H9 (cell line): ENCODE data around the gene HES3. TPM values are rescaled to one million over a fixed set of nuclear protein-coding genes. Genes with fewer than 3 reads are reported as not detected.

ENCODE experiments used
- DNase-seq: peaks from one replicate; pipeline ENCODE4 v3.0.0-alpha.2; 2017
- H2AFZ ChIP-seq: one replicate; pipeline ENCODE4 v1.6.1; 2013; ENCODE audit warnings: mild to moderate bottlenecking, low read length, control low read depth, moderate library complexity
- H2AK5ac ChIP-seq: 2 replicates; pipeline ENCODE4 v1.6.1; 2013; ENCODE audit warnings: low read length, control low read depth, mixed read lengths; ENCODE audit not compliant: insufficient read length
- H2BK120ac ChIP-seq: one replicate; pipeline ENCODE4 v1.6.1; 2013; ENCODE audit warnings: low read depth, mild to moderate bottlenecking, low read length, control low read depth, inconsistent platforms; ENCODE audit not compliant: poor library complexity, severe bottlenecking
- H2BK12ac ChIP-seq: 2 replicates; pipeline ENCODE4 v1.6.1; 2013; ENCODE audit warnings: low read length, control low read depth, mixed read lengths, low read depth; ENCODE audit not compliant: insufficient read length
- H2BK15ac ChIP-seq: 2 replicates; pipeline ENCODE4 v1.6.1; 2013; ENCODE audit warnings: low read depth, low read length, control low read depth
- H2BK20ac ChIP-seq: one replicate; pipeline ENCODE4 v1.6.1; 2013; ENCODE audit warnings: low read depth, mild to moderate bottlenecking, low read length, control low read depth, inconsistent platforms; ENCODE audit not compliant: poor library complexity, severe bottlenecking
- H2BK5ac ChIP-seq: 2 replicates; pipeline ENCODE4 v1.6.1; 2013; ENCODE audit warnings: low read length, control low read depth, mixed read lengths; ENCODE audit not compliant: insufficient read length
- H3K14ac ChIP-seq: 2 replicates; pipeline ENCODE4 v1.6.1; 2013; ENCODE audit warnings: low read length, control low read depth; ENCODE audit not compliant: insufficient read depth
- H3K18ac ChIP-seq: 2 replicates; pipeline ENCODE4 v1.6.1; 2013; ENCODE audit warnings: low read depth, mild to moderate bottlenecking, mixed read lengths, low read length, control low read depth; ENCODE audit not compliant: insufficient read length
- H3K23ac ChIP-seq: 2 replicates; pipeline ENCODE4 v1.6.1; 2013; ENCODE audit warnings: low read length, control low read depth, mixed read lengths, low read depth; ENCODE audit not compliant: insufficient read length
- H3K23me2 ChIP-seq: 2 replicates; pipeline ENCODE4 v1.6.1; 2013; ENCODE audit warnings: low read depth, mild to moderate bottlenecking, mixed read lengths, low read length, control low read depth; ENCODE audit not compliant: insufficient read length, poor library complexity, severe bottlenecking
- H3K27ac ChIP-seq: 2 replicates; pipeline ENCODE4 v1.5.1; 2013; ENCODE audit warnings: low read length, control low read depth, mixed read lengths, low read depth; ENCODE audit not compliant: insufficient read length
- H3K27me3 ChIP-seq: 2 replicates; pipeline ENCODE4 v1.6.1; 2013; ENCODE audit warnings: low read length, control low read depth, inconsistent platforms; ENCODE audit not compliant: insufficient read depth
- H3K4ac ChIP-seq: 2 replicates; pipeline ENCODE4 v1.6.1; 2013; ENCODE audit warnings: low read depth, mild to moderate bottlenecking, control low read depth, inconsistent platforms, low read length, moderate library complexity
- H3K4me1 ChIP-seq: 2 replicates; pipeline ENCODE4 v1.6.1; 2013; ENCODE audit warnings: low read length, control low read depth, inconsistent platforms; ENCODE audit not compliant: insufficient read depth
- H3K4me2 ChIP-seq: 2 replicates; pipeline ENCODE4 v1.6.1; 2013; ENCODE audit warnings: low read length, control low read depth, mixed read lengths; ENCODE audit not compliant: insufficient read length, insufficient read depth
- H3K56ac ChIP-seq: 2 replicates; pipeline ENCODE4 v1.6.1; 2013; ENCODE audit warnings: low read depth, mild to moderate bottlenecking, mixed read lengths, low read length, control low read depth; ENCODE audit not compliant: insufficient read length
- H3K79me1 ChIP-seq: 2 replicates; pipeline ENCODE4 v1.6.1; 2013; ENCODE audit warnings: low read depth, mild to moderate bottlenecking, moderate library complexity, low read length, control low read depth, inconsistent platforms; ENCODE audit not compliant: insufficient read depth, poor library complexity, severe bottlenecking
- H3K79me2 ChIP-seq: 2 replicates; pipeline ENCODE4 v1.6.1; 2013; ENCODE audit warnings: low read length, control low read depth, inconsistent platforms; ENCODE audit not compliant: insufficient read depth
- H3K9ac ChIP-seq: 2 replicates; pipeline ENCODE4 v1.6.1; 2013; ENCODE audit warnings: low read length, control low read depth, mixed read lengths; ENCODE audit not compliant: insufficient read length; ENCODE audit errors: extremely low read depth
- H3K9me3 ChIP-seq: one replicate; pipeline ENCODE4 v1.6.1; 2013; ENCODE audit warnings: low read depth, low read length, inconsistent platforms; ENCODE audit not compliant: control insufficient read depth
- H3T11ph ChIP-seq: one replicate; pipeline ENCODE4 v1.6.1; 2013; ENCODE audit warnings: mild to moderate bottlenecking, low read length, control low read depth, inconsistent platforms
- H4K20me1 ChIP-seq: one replicate; pipeline ENCODE4 v1.6.1; 2013; ENCODE audit not compliant: control insufficient read depth, insufficient read length, insufficient read depth
- H4K5ac ChIP-seq: 2 replicates; pipeline ENCODE4 v1.6.1; 2013; ENCODE audit warnings: low read depth, mild to moderate bottlenecking, mixed read lengths, low read length, control low read depth; ENCODE audit not compliant: insufficient read length
- H4K8ac ChIP-seq: replicated peaks from 2 replicates; pipeline ENCODE4 v1.6.1; 2013; ENCODE audit warnings: low read length, control low read depth, mixed read lengths, low read depth; ENCODE audit not compliant: insufficient read length
- H4K91ac ChIP-seq: 2 replicates; pipeline ENCODE4 v1.6.1; 2013; ENCODE audit warnings: low read depth, mild to moderate bottlenecking, moderate library complexity, mixed read lengths, low read length, control low read depth; ENCODE audit not compliant: insufficient read length
- H3K27ac Mint-ChIP-seq, 3 experiments: 2 replicates in 2 of 3; 3 replicates in 1 of 3; pipeline ENCODE4 v1.8.0; 2020 to 2021; ENCODE audit warnings: mixed read lengths in 3 of 3, mild to moderate bottlenecking in 1 of 3, moderate library complexity in 1 of 3
- H3K27me3 Mint-ChIP-seq: 2 replicates; pipeline ENCODE4 v1.8.0; 2021; ENCODE audit warnings: low read depth, mild to moderate bottlenecking, moderate library complexity, mixed read lengths
- H3K36me3 Mint-ChIP-seq, 3 experiments: 2 replicates in 2 of 3; 3 replicates in 1 of 3; pipeline ENCODE4 v1.8.0; 2020 to 2021; ENCODE audit warnings: low read depth in 3 of 3, mixed read lengths in 3 of 3; ENCODE audit not compliant: insufficient read depth in 1 of 3
- H3K4me1 Mint-ChIP-seq, 2 experiments: 2 replicates each; pipeline ENCODE4 v1.8.0; 2020; ENCODE audit warnings: mixed read lengths in 2 of 2
- H3K4me3 Mint-ChIP-seq, 2 experiments: 2 replicates in 1 of 2; 3 replicates in 1 of 2; pipeline ENCODE4 v1.8.0; 2020 to 2021; ENCODE audit warnings: mild to moderate bottlenecking in 2 of 2, mixed read lengths in 2 of 2, moderate library complexity in 1 of 2
- H3K9me3 Mint-ChIP-seq, 2 experiments: 2 replicates in 1 of 2; 3 replicates in 1 of 2; pipeline ENCODE4 v1.8.0; 2020; ENCODE audit warnings: mild to moderate bottlenecking in 2 of 2, mixed read lengths in 2 of 2, moderate library complexity in 1 of 2
- WGBS: extraction: QIAGEN DNeasy Blood & Tissue Kit; methylation state at CpG from one replicate; pipeline ENCODE4 v1.1.7; 2013; ENCODE audit warnings: missing lambda C conversion rate, low lambda C conversion rate, mixed read lengths; ENCODE audit not compliant: insufficient read length; ENCODE audit errors: extremely low coverage; 5-methylcytosine and 5-hydroxymethylcytosine counted together
- total RNA-seq: library from RNA; stranded (reverse); gene quantifications from 2 replicates; pipeline ENCODE4 v1.2.1, GENCODE V29; 2021
- TF ChIP-seq, protein P1 (sequence below): fragments of 200-600 bp; sonication (generic); conservative IDR thresholded peaks from 3 replicates; pipeline ENCODE4 v1.8.0; 2021; ENCODE audit warnings: antibody characterized with exemption, mild to moderate bottlenecking

HES3 gene
- total RNA-seq, 1 experiment from 2014 or later = 89.9 TPM

DNA sequence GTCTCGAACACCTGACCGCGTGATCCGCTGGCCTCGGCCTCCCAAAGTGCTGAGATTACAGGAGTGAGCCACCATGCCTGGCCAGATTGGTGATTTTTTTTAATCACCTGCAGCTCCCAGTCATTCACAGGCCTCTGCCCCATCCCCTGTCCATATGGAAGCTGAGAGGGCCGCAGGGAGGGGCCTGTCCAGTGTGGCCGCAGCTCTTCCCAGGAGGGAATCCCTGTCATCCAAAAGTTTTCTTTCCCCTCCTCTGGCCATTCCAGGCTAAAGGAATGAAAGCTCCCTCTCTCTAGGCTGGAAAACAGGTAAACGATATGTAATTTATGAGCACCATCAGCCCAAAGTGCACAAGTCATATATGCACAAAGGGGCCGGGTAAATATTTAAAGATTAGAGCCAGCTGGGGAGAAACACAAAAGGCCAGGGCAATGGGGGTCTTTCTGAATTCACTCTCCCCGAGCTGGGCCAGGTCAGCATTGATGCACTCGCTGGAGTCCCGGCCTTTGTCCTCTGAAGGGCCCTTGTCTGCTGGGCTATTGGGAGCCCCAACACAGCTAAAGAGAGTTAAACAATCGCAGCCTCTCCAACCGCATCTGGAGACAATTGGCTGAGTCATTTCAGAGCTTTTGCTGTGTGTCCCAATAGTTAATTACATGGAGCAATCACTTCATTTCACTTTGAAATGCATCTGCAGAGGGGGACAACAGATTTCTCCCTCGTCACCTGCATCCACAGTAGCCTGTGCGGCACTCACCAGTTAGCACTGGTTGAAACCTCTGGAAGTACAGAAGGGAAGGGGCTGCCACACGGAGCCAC, 3.8 kb upstream of the HES3 start:
- no peak overlapping the region for H3K56ac ChIP-seq
- H2BK120ac ChIP-seq = no peak overlapping the region
- H2AK5ac ChIP-seq = no peak overlapping the region
- peaks cover 2% of the 10 kb centered on the region; the same call in 1 of the 2 replicates for H3K79me2 ChIP-seq
- DNase-seq = peak; percentile 63
- peak overlapping the region; percentile 21 for H3K4me2 ChIP-seq
- H3K23ac ChIP-seq = no peak overlapping the region
- peaks cover 46 to 54% of the 10 kb centered on the region in 2 experiments for H3K4me1 Mint-ChIP-seq
- H3K27me3 Mint-ChIP-seq = peaks cover 9% of the 10 kb centered on the region
- peaks cover 23% of the 10 kb centered on the region for H3K23me2 ChIP-seq
- no peak overlapping the region for H3K4ac ChIP-seq
- no peak overlapping the region for H3T11ph ChIP-seq
- H4K20me1 ChIP-seq = no peaks in the 10 kb centered on the region
- H4K5ac ChIP-seq = no peak overlapping the region
- no CpG with 5 or more reads among the region's 17 CpGs for WGBS
- no peaks in the 10 kb centered on the region for H3K9me3 ChIP-seq
- peak overlapping the region; percentile 47 to 74 for H3K4me3 Mint-ChIP-seq
- H3K9me3 Mint-ChIP-seq = no peaks in the 10 kb centered on the region; a peak in 2 of 5 replicates
- H2BK5ac ChIP-seq = no peak overlapping the region
- H3K18ac ChIP-seq = peak overlapping the region; percentile 36
- peak overlapping the region; percentile 82 for H3K27ac ChIP-seq
- peak overlapping the region; percentile 0 for H3K9ac ChIP-seq
- TF ChIP-seq, protein P1, sequence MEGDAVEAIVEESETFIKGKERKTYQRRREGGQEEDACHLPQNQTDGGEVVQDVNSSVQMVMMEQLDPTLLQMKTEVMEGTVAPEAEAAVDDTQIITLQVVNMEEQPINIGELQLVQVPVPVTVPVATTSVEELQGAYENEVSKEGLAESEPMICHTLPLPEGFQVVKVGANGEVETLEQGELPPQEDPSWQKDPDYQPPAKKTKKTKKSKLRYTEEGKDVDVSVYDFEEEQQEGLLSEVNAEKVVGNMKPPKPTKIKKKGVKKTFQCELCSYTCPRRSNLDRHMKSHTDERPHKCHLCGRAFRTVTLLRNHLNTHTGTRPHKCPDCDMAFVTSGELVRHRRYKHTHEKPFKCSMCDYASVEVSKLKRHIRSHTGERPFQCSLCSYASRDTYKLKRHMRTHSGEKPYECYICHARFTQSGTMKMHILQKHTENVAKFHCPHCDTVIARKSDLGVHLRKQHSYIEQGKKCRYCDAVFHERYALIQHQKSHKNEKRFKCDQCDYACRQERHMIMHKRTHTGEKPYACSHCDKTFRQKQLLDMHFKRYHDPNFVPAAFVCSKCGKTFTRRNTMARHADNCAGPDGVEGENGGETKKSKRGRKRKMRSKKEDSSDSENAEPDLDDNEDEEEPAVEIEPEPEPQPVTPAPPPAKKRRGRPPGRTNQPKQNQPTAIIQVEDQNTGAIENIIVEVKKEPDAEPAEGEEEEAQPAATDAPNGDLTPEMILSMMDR = no peak
- no peak overlapping the region for H2BK12ac ChIP-seq
- H3K14ac ChIP-seq = 0 out of 2 replicates have a peak overlapping the region, but pooled peaks have one; percentile 5
- no peak overlapping the region for H4K8ac ChIP-seq
- H4K91ac ChIP-seq = no peak overlapping the region
- H2BK20ac ChIP-seq = no peak overlapping the region
- no peak overlapping the region for H2BK15ac ChIP-seq
- no peak overlapping the region for H2AFZ ChIP-seq
- peak overlapping the region; percentile 98 to 99 (median 99) for H3K27ac Mint-ChIP-seq
- peaks cover 5% of the 10 kb centered on the region; the same call in 1 of the 2 replicates for H3K4me1 ChIP-seq
- H3K36me3 Mint-ChIP-seq = no peaks in the 10 kb centered on the region
- no peaks in the 10 kb centered on the region for H3K79me1 ChIP-seq
- H3K27me3 ChIP-seq = no peaks in the 10 kb centered on the region; the same call in 1 of the 2 replicates
